Measurements from ENCODE around the gene CUL3.

DNA sequence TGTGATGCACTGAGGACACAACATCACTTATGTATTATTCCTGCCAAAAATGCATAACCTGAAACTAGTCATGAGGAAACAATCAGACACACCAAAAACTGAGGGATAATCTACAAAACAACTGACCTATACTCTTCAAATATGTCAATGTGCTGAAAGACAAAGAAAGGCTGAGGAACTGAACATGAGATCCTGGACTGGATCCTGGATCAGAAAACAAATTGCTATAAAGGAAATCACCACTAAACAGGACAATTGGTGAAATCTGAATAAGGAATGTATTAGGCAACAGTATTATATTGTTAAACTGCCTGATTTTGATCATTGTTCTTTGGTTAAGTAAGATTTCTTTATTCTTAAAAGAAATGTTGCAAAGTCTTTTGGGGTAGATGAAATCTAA lies 28.8 kb downstream of the CUL3 start:
- TF ChIP-seq SPI1 (IDR thresholded peaks at IDR 0.05; ENCODE audit: low read depth, low read length) (no peak), TAF1 (IDR thresholded peaks at IDR 0.05; ENCODE audit: low read depth, low read length) (no peak), POLR2A (IDR thresholded peaks at IDR 0.05; ENCODE audit: low read depth, low read length) (no peak)

All from GM12891 (cell line).